DND-41 (cell line): ENCODE results near the gene PARP6.
A peak's percentile ranks its signal among the peaks of the same experiment; 100 is the strongest.

ENCODE experiments used
- ATAC-seq: fragments of 200-7000 bp; cut with Tn5 transposase; 3 replicates; pipeline ENCODE4 v1.9.1; 2021; ENCODE audit warnings: low read depth; ENCODE audit not compliant: insufficient read depth
- DNase-seq: peaks from one replicate; pipeline ENCODE4 v3.0.0-alpha.2; 2020
- H2AFZ ChIP-seq: 2 replicates; pipeline ENCODE4 v1.6.0; 2012; ENCODE audit warnings: low read depth, low read length
- H3K27ac ChIP-seq: 2 replicates; pipeline ENCODE4 v1.5.1; 2012; ENCODE audit warnings: low read length, inconsistent platforms
- H3K27me3 ChIP-seq: fragments of 200-600 bp; sonication (generic); 2 replicates; pipeline ENCODE4 v1.6.0; 2012; ENCODE audit warnings: low read length, mild to moderate bottlenecking, inconsistent platforms; ENCODE audit not compliant: insufficient read depth, poor library complexity
- H3K36me3 ChIP-seq: 2 replicates; pipeline ENCODE4 v1.5.1; 2012; ENCODE audit warnings: low read length, inconsistent platforms; ENCODE audit not compliant: insufficient read depth
- H3K4me1 ChIP-seq: 2 replicates; pipeline ENCODE4 v1.5.1; 2012; ENCODE audit warnings: mild to moderate bottlenecking, low read length; ENCODE audit not compliant: insufficient read depth
- H3K4me2 ChIP-seq: 2 replicates; pipeline ENCODE4 v1.6.0; 2012; ENCODE audit warnings: mild to moderate bottlenecking, moderate library complexity, low read length, inconsistent platforms; ENCODE audit not compliant: insufficient read depth
- H3K4me3 ChIP-seq, 2 experiments: fragments of 200-600 bp in 1 of 2; shearing (Covaris generic) in 1 of 2; 2 replicates each; pipeline ENCODE4 v1.5.1; 2012 to 2016; ENCODE audit warnings: inconsistent platforms in 2 of 2, low read length in 2 of 2, mild to moderate bottlenecking in 2 of 2, low read depth in 1 of 2, moderate library complexity in 1 of 2
- H3K79me2 ChIP-seq: 2 replicates; pipeline ENCODE4 v1.6.0; 2012; ENCODE audit warnings: low read length, inconsistent platforms; ENCODE audit not compliant: insufficient read depth
- H3K9ac ChIP-seq: 2 replicates; pipeline ENCODE4 v1.6.0; 2012; ENCODE audit warnings: low read depth, mild to moderate bottlenecking, inconsistent platforms, low read length, moderate library complexity
- H3K9me3 ChIP-seq: 2 replicates; pipeline ENCODE4 v1.5.1; 2012; ENCODE audit warnings: low read length, moderate library complexity, mild to moderate bottlenecking, inconsistent platforms; ENCODE audit not compliant: insufficient read depth, severe bottlenecking
- H4K20me1 ChIP-seq: 2 replicates; pipeline ENCODE4 v1.6.0; 2012; ENCODE audit warnings: low read length; ENCODE audit not compliant: insufficient read depth
- EZH2 ChIP-seq: IDR thresholded peaks from 3 replicates; pipeline ENCODE4 v1.6.1; 2012; ENCODE audit warnings: borderline replicate concordance, low read depth, mild to moderate bottlenecking, moderate library complexity, low read length, inconsistent platforms; ENCODE audit not compliant: severe bottlenecking
- TF ChIP-seq, protein P1 (sequence below): IDR thresholded peaks from 2 replicates; pipeline ENCODE4 v1.5.1; 2012; ENCODE audit warnings: borderline replicate concordance, low read length, moderate library complexity, mild to moderate bottlenecking; ENCODE audit not compliant: poor library complexity, severe bottlenecking; ENCODE audit errors: extremely low read depth

PARP6 gene

DNA sequence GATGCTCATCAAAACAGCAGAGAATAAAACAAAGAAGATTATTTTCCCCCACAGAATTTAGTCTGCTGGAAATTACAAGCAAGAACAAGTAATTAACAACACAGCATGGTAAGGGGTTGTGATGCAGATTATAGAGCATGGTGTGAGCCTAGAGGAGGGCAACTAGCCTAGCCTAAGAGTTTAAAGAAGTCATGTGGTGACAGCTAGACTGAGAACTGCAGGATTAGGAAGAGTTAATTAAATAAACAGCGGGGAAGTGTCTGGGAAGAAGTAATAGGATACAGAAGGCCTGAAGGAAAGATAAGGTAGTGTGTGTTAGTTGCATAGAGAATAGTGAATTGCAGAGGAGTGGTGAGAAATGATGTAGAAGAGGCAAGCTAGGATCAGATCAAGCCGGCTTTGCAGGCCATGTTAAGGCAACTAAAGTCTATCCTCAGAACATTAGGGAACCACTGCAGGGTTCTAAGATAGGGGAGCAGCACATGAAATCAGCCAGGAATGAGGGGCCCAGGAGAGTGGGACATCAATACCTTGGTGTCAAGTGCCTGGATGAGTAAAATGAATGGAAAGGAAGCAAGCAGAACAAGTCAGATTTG lies 29.5 kb downstream of the PARP6 start:
- Histone ChIP-seq H4K20me1 (no peaks in the 10 kb centered on the region), H3K4me3 (no peak overlapping the region), H3K36me3 (peaks cover 50% of the 10 kb centered on the region), H2AFZ (no peak overlapping the region), H3K9me3 (no peaks in the 10 kb centered on the region), H3K79me2 (no peaks in the 10 kb centered on the region), H3K27me3 (no peaks in the 10 kb centered on the region), H3K4me2 (no peak overlapping the region), H3K27ac (no peak overlapping the region), H3K9ac (no peak overlapping the region), H3K4me1 (peaks cover 9% of the 10 kb centered on the region)
- TF ChIP-seq EZH2 = no peak
- TF ChIP-seq, protein P1, sequence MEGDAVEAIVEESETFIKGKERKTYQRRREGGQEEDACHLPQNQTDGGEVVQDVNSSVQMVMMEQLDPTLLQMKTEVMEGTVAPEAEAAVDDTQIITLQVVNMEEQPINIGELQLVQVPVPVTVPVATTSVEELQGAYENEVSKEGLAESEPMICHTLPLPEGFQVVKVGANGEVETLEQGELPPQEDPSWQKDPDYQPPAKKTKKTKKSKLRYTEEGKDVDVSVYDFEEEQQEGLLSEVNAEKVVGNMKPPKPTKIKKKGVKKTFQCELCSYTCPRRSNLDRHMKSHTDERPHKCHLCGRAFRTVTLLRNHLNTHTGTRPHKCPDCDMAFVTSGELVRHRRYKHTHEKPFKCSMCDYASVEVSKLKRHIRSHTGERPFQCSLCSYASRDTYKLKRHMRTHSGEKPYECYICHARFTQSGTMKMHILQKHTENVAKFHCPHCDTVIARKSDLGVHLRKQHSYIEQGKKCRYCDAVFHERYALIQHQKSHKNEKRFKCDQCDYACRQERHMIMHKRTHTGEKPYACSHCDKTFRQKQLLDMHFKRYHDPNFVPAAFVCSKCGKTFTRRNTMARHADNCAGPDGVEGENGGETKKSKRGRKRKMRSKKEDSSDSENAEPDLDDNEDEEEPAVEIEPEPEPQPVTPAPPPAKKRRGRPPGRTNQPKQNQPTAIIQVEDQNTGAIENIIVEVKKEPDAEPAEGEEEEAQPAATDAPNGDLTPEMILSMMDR = no peak
- no peak for ATAC-seq
- DNase-seq = no peak

DNA sequence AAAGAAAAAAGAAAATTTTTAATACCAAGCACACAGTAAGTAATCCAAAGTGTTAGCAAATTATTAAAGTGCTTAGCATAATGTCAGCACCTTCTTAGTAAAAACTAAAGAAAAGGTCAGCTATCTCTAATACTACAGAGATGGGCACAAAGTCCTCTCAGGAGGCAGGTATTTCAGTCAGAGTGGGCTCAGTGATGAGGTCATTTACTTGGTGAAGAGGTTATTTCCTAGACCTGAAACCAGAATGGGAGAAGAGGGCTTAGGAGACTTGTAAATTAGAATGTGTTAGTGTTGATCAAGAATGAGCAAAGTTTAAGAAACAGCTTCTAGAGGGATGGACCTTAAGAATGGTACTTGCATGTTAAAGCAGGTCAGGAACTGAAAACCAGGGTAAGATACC lies 32.7 kb downstream of the PARP6 start:
- peaks cover 45% of the 10 kb centered on the region for H3K36me3 ChIP-seq
- H2AFZ ChIP-seq = no peak overlapping the region
- no peaks in the 10 kb centered on the region for H3K9me3 ChIP-seq
- no peaks in the 10 kb centered on the region for H4K20me1 ChIP-seq
- H3K9ac ChIP-seq = no peak overlapping the region
- H3K4me2 ChIP-seq = no peak overlapping the region
- peaks cover 28% of the 10 kb centered on the region for H3K4me1 ChIP-seq
- DNase-seq (no peak), ATAC-seq (no peak)
- TF ChIP-seq EZH2 = no peak
- TF ChIP-seq, protein P1 = no peak
- no peak overlapping the region for H3K27ac ChIP-seq
- H3K79me2 ChIP-seq = no peaks in the 10 kb centered on the region
- H3K27me3 ChIP-seq = no peaks in the 10 kb centered on the region
- no peak overlapping the region for H3K4me3 ChIP-seq

DNA sequence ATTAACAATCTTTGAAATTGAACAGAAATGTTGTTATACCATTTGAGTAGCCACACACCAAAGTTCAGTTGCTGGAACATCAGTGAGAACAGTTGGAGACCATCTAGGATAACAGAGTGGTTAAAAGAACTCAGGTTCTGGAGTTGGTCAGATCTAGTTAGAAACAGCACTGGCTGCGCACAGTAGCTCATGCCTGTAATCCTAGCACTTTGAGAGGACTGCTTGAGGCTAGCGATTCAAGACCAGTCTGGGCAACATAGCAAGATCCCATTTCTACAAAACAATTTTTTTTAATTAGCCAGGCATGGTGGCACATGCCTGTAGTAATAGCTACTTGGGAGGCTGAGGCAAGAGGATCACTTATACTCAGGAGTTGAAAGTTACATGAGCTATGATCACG lies 33.8 kb downstream of the PARP6 start:
- H3K4me3 ChIP-seq = no peak overlapping the region
- ATAC-seq = no peak

More for the DNA sequence above, 33.8 kb downstream of the PARP6 start:
- Histone ChIP-seq H4K20me1 (no peaks in the 10 kb centered on the region), H3K36me3 (peaks cover 35% of the 10 kb centered on the region), H3K27ac (peak overlapping the region; percentile 51; the same call in 1 of the 2 replicates), H3K27me3 (no peaks in the 10 kb centered on the region), H3K9me3 (no peaks in the 10 kb centered on the region), H3K4me2 (no peak overlapping the region), H2AFZ (no peak overlapping the region), H3K79me2 (no peaks in the 10 kb centered on the region), H3K9ac (no peak overlapping the region), H3K4me1 (peaks cover 28% of the 10 kb centered on the region)
- DNase-seq = no peak
- TF ChIP-seq, protein P1 = no peak
- TF ChIP-seq EZH2 = no peak
